Measurements from ENCODE around the gene SAMD11.
A peak's percentile ranks its signal among the peaks of the same experiment; 100 is the strongest.
"Not testable (repeated sequence)": the region's sequence is repeated elsewhere in the genome, so short reads cannot be mapped to it uniquely, and the experiment has no call there.

The SAMD11 gene

DNA sequence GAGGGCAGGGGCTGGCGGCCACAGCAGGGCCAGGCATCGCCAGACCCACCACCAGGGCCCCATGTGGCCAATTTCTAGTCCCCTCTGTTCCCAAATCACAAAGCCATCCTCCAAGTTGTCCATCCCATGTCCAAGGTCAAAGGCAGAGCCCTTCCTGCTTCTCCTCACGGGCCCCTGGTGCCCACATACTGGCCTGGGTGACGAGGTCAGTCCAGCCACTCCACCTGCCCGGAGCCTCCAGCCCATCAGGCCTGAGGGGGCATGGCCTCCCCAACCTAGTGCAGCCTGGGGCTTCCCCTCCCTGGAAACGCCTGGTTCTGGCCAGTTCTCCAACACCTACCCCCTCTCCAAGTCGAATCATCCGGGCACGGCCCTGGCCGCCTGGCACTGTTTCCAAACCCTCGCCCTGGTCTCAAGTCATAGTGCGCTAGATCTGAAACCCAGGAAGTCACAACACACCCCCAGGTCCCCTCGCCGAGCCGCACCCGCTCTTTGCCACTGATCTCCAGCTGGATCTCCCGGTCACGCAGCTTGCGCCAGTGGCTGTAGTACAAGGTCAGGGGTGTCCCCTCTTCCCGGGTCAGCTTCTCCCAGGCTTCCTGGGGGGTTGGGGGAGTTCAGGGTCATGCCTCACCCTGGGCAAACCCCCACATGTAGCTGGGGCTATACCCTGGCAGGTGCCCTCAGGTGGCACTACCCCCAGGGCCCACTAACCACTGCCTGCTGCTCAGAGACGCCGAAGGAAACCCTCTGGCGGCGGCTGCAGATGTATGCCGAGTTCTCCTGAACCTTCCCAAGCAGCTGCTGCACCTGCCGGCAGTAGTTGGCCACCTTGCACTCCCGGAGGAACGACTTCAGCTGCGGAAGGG is 22.2 kb downstream of the SAMD11 start:
- TF ChIP-seq, protein P1, sequence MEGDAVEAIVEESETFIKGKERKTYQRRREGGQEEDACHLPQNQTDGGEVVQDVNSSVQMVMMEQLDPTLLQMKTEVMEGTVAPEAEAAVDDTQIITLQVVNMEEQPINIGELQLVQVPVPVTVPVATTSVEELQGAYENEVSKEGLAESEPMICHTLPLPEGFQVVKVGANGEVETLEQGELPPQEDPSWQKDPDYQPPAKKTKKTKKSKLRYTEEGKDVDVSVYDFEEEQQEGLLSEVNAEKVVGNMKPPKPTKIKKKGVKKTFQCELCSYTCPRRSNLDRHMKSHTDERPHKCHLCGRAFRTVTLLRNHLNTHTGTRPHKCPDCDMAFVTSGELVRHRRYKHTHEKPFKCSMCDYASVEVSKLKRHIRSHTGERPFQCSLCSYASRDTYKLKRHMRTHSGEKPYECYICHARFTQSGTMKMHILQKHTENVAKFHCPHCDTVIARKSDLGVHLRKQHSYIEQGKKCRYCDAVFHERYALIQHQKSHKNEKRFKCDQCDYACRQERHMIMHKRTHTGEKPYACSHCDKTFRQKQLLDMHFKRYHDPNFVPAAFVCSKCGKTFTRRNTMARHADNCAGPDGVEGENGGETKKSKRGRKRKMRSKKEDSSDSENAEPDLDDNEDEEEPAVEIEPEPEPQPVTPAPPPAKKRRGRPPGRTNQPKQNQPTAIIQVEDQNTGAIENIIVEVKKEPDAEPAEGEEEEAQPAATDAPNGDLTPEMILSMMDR (IDR thresholded peaks at IDR 0.05; ENCODE audit: low read depth, low read length, missing control alignments) = no peak
- no peak overlapping the region for H3K4me3 ChIP-seq (replicated peaks; ENCODE audit: low read depth, low read length)
- no peak for DNase-seq (ENCODE audit: extremely low read depth, low read depth)

DNA sequence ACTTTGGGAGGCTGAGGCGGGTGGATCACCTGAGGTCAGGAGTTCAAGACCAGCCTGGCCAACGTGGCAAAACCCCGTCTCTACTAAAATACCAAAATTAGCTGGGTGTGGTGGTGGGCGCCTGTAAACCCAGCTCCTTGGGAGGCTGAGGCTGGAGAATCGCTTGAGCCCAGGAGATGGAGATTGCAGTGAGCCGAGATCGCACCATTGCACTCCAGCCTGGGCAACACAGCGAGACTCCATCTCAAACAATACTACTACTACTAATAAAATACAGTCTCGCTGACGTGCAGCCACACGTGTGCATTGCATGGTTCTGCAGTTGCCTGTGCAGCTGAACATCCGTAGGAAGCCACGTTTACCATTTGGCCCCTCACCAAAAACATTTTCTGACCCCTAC is 23.1 kb downstream of the SAMD11 start:
- DNase-seq (ENCODE audit: extremely low read depth, low read depth) = not testable (repeated sequence)

DNA sequence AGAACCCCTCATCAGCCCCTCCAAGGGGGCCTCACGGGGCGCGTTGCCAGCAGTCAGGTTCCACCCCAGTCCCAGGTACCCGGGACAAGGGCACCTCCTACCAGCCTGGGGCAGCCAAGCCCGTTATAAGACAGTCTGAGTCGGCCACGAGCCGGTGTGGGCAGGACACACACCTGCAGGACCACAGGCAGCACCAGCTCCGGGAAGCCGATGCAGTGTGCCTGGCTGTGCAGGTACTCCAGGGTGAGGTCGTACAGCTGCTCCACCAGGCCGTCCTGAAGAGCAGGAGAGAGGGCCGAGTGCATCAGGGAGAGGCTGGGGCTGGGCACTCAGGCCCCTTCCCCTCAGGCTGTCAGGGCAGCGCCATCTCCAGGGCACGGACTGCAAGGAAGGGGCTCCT is 24.2 kb downstream of the SAMD11 start:
- no peak overlapping the region for H3K4me3 ChIP-seq (replicated peaks; ENCODE audit: low read depth, low read length)
- no peak for DNase-seq (ENCODE audit: extremely low read depth, low read depth)
- TF ChIP-seq, protein P1 (IDR thresholded peaks at IDR 0.05; ENCODE audit: low read depth, low read length, missing control alignments) = no peak

More for the DNA sequence above, 23.1 kb downstream of the SAMD11 start:
- not testable (repeated sequence) for H3K4me3 ChIP-seq (replicated peaks; ENCODE audit: low read depth, low read length)

DNA sequence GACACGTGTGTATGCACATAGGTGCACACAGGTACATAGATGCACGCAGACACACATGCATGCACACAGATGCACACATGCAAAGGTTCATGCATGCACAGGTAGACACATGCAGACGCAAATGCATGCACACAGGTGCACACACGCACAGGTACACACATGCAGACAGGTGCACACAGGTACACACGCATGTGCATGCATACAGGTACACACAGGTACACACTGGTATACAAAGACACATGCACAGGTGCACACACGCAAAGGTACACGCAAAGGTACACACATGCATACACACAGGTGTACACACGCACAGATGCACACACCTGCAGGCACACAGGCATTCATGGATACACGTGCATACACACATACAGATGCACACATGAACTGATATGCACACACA is 26.5 kb downstream of the SAMD11 start:
- H3K4me3 ChIP-seq (replicated peaks; ENCODE audit: low read depth, low read length) = no peak overlapping the region
- no peak for DNase-seq (ENCODE audit: extremely low read depth, low read depth)
- TF ChIP-seq, protein P1 (IDR thresholded peaks at IDR 0.05; ENCODE audit: low read depth, low read length, missing control alignments) = no peak

DNA sequence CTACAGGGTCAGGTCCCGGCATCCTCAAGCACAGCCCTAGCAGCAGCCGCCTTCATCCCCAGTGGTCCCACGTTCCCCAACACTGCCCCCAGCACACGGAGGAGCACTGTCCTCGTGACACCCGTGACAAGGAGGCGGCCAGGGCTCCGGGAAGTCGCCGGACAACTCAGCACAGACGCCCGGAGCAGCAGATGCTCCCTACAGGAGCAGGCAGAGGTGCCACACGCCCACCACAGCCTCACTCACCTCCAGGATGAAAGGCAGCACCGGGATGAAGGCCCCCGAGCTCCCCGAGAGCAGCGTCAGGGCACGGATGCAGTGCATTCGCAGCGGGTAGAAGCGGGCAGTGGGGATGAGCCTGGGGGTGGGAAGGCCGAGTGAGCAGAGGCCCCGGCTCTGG is 27.2 kb downstream of the SAMD11 start:
- H3K4me3 ChIP-seq (replicated peaks; ENCODE audit: low read depth, low read length) = no peak overlapping the region
- no peak for DNase-seq (ENCODE audit: extremely low read depth, low read depth)
- TF ChIP-seq, protein P1 (IDR thresholded peaks at IDR 0.05; ENCODE audit: low read depth, low read length, missing control alignments) = no peak

DNA sequence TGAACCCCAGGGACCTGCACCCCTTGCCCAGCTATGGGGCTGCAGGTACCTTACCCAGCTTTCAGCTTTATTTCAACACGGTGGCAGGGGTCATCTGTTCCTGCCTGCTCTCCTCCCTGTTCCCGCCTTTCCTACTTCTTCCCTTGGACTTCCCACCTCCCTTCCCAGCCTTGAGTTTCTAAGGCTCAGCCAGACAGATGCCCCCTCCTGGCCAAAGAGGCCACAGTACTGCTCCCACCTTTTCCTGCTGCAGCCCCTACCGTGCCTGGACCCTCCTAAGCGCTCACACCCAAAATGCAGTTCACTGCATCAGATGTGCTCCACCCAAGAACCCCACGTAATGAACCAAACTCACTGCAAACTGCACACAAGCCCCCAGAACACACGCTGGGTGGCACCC is 27.6 kb downstream of the SAMD11 start:
- DNase-seq (ENCODE audit: extremely low read depth, low read depth) = no peak

DNA sequence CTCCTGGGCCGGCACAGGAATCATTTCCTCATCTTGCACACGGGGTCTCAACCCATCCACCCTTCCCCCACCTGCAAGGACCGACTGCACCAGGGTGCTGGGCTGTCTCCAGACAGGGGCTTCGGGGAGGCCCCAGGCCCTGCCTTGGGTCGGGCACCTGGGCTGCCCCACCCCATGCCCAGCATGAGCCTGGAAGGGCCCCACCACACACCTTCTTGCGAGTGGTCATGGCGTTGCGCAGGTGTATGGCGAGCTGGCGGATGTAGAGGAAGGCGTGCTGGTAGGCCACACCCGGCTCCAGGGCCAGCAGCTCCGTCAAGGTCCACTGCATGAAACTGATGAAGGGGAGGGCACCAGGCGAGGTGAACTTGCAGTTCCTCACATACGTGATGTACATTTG is 28.5 kb downstream of the SAMD11 start:
- DNase-seq (ENCODE audit: extremely low read depth, low read depth) = no peak
- no peak overlapping the region for H3K4me3 ChIP-seq (replicated peaks; ENCODE audit: low read depth, low read length)
- TF ChIP-seq, protein P1 (IDR thresholded peaks at IDR 0.05; ENCODE audit: low read depth, low read length, missing control alignments) = no peak

More for the DNA sequence above, 27.6 kb downstream of the SAMD11 start:
- TF ChIP-seq, protein P1 (IDR thresholded peaks at IDR 0.05; ENCODE audit: low read depth, low read length, missing control alignments) = peak; percentile 49
- no peak overlapping the region for H3K4me3 ChIP-seq (replicated peaks; ENCODE audit: low read depth, low read length)

All from HFF-Myc (cell line).